Inflammatory macrophage treated with lipopolysaccharide for 4 hours (primary cell): ENCODE results near the gene NBL1.
A peak's percentile ranks its signal among the peaks of the same experiment; 100 is the strongest.

Experiments
- DNase-seq: peaks from one replicate; pipeline ENCODE4 v3.0.0-alpha.2; 2020

The NBL1 gene

GRCh38 chr1:19647643-19648042, 3.5 kb downstream of the NBL1 start:
- no peak for DNase-seq

GRCh38 chr1:19648239-19648638, 4.1 kb downstream of the NBL1 start:
- no peak for DNase-seq

GRCh38 chr1:19648689-19649088, 4.6 kb downstream of the NBL1 start:
- DNase-seq: no peak

- no peak for DNase-seq
These were observed 6.5 kb downstream of the NBL1 start for GRCh38 chr1:19650416-19651140.

GRCh38 chr1:19651141-19651737, 7.1 kb downstream of the NBL1 start:
- peak; percentile 46 for DNase-seq

- DNase-seq: no peak
These were observed 10.3 kb downstream of the NBL1 start for GRCh38 chr1:19654386-19654785.

- DNase-seq: no peak
These were observed 11.0 kb downstream of the NBL1 start for GRCh38 chr1:19654886-19655717.

GRCh38 chr1:19655718-19656080, 11.6 kb downstream of the NBL1 start:
- no peak for DNase-seq

GRCh38 chr1:19656134-19656779, 12.1 kb downstream of the NBL1 start:
- DNase-seq: no peak

- no peak for DNase-seq
These were observed 12.8 kb downstream of the NBL1 start for GRCh38 chr1:19656780-19657466.

GRCh38 chr1:19657511-19657910, 13.4 kb downstream of the NBL1 start:
- no peak for DNase-seq

GRCh38 chr1:19658186-19658585, 14.1 kb downstream of the NBL1 start:
- DNase-seq: no peak

GRCh38 chr1:19661721-19662228, 17.7 kb downstream of the NBL1 start:
- peak; percentile 24 for DNase-seq

GRCh38 chr1:19662313-19662712, 18.2 kb downstream of the NBL1 start:
- no peak for DNase-seq

GRCh38 chr1:19664453-19665185, 20.5 kb downstream of the NBL1 start, which contains the start of gene HTR6:
HTR6 (plus strand) TSS chr1:19664875; CDS start chr1:19665754, 879 bp downstream.
- no peak for DNase-seq

- no peak for DNase-seq
These were observed 21.0 kb downstream of the NBL1 start for GRCh38 chr1:19665186-19665495.

GRCh38 chr1:19665496-19666465, 21.7 kb downstream of the NBL1 start:
- DNase-seq: no peak

- DNase-seq: no peak
These were observed 24.8 kb downstream of the NBL1 start for GRCh38 chr1:19668888-19669287.

GRCh38 chr1:19670787-19671186, 26.7 kb downstream of the NBL1 start:
- no peak for DNase-seq

GRCh38 chr1:19672237-19672636, 28.1 kb downstream of the NBL1 start:
- no peak for DNase-seq

- no peak for DNase-seq
These were observed 31.7 kb downstream of the NBL1 start for GRCh38 chr1:19675797-19676196.
